GM21447 (cell line): Measurements from ENCODE around the gene NADSYN1.

Experiments
- ATAC-seq: cut with Tn5 transposase; IDR thresholded peaks from one replicate; pipeline ENCODE4 v1.9.1; 2021; ENCODE audit not compliant: unreplicated experiment

Gene NADSYN1

GRCh38 chr11:71489311-71490043 is 36.5 kb downstream of the NADSYN1 start:
- ATAC-seq: peak; percentile 66

- ATAC-seq: no peak
Observed at GRCh38 chr11:71490044-71490730, 37.2 kb downstream of the NADSYN1 start.

GRCh38 chr11:71490731-71491390 is 37.9 kb downstream of the NADSYN1 start:
- ATAC-seq: no peak

GRCh38 chr11:71491531-71491930 is 38.5 kb downstream of the NADSYN1 start:
- ATAC-seq: no peak

GRCh38 chr11:71491940-71492339 is 38.9 kb downstream of the NADSYN1 start:
- no peak for ATAC-seq

- no peak for ATAC-seq
Observed at GRCh38 chr11:71495286-71496230, 42.6 kb downstream of the NADSYN1 start.

GRCh38 chr11:71496421-71496820 is 43.4 kb downstream of the NADSYN1 start:
- ATAC-seq: no peak

GRCh38 chr11:71498091-71498490 is 45.1 kb downstream of the NADSYN1 start:
- ATAC-seq: no peak

- ATAC-seq: no peak
Observed at GRCh38 chr11:71499125-71499524, 46.1 kb downstream of the NADSYN1 start.

GRCh38 chr11:71499546-71499945 is 46.5 kb downstream of the NADSYN1 start:
- no peak for ATAC-seq

- ATAC-seq: no peak
Observed at GRCh38 chr11:71500601-71501021, 47.6 kb downstream of the NADSYN1 start.

GRCh38 chr11:71501071-71501985 is 48.3 kb downstream of the NADSYN1 start:
- ATAC-seq: no peak

GRCh38 chr11:71502026-71502425 is 49.0 kb downstream of the NADSYN1 start:
- no peak for ATAC-seq

- no peak for ATAC-seq
Observed at GRCh38 chr11:71502871-71503435, 50.0 kb downstream of the NADSYN1 start.

- no peak for ATAC-seq
Observed at GRCh38 chr11:71504531-71504930, 51.5 kb downstream of the NADSYN1 start.

- ATAC-seq: no peak
Observed at GRCh38 chr11:71505001-71505400, 52.0 kb downstream of the NADSYN1 start.

GRCh38 chr11:71505781-71506180 is 52.8 kb downstream of the NADSYN1 start:
- ATAC-seq: no peak

- no peak for ATAC-seq
Observed at GRCh38 chr11:71507102-71507501, 54.1 kb downstream of the NADSYN1 start.
